ENCODE data around the gene TECTB.

DNA sequence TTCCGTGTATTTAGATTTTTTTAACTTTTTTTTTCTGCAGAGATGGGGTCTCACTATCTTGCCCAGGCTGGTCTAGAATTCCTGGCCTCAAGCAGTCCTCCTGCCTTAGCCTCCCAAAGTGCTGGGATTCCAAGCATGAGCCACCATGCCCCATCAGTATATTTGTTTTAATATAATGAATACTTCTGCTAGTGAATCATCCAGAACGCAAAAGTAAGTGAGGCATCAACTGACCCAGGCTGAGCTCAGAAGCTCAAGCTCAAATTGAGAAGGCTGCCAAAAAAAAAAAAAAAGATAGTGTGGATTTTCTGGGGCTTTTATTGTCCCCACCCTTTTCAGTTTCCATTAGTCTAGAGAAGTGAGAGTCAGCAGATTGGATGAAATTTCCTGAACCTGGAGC is 39.0 kb upstream of the TECTB start:
- TF ChIP-seq, protein P1, sequence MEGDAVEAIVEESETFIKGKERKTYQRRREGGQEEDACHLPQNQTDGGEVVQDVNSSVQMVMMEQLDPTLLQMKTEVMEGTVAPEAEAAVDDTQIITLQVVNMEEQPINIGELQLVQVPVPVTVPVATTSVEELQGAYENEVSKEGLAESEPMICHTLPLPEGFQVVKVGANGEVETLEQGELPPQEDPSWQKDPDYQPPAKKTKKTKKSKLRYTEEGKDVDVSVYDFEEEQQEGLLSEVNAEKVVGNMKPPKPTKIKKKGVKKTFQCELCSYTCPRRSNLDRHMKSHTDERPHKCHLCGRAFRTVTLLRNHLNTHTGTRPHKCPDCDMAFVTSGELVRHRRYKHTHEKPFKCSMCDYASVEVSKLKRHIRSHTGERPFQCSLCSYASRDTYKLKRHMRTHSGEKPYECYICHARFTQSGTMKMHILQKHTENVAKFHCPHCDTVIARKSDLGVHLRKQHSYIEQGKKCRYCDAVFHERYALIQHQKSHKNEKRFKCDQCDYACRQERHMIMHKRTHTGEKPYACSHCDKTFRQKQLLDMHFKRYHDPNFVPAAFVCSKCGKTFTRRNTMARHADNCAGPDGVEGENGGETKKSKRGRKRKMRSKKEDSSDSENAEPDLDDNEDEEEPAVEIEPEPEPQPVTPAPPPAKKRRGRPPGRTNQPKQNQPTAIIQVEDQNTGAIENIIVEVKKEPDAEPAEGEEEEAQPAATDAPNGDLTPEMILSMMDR (IDR thresholded peaks at IDR 0.05) = no peak
- no peak for TF ChIP-seq POLR2A (IDR thresholded peaks at IDR 0.05)
- TF ChIP-seq EP300 (IDR thresholded peaks at IDR 0.05) = no peak
